T-helper 1 cell treated with Interleukin-12 subunit alpha and Interleukin-12 subunit beta and Interleukin-4 antibody, amounts not matched to agents 30 ng/mL and 1 ng/mL, for 36 hours (primary cell): ENCODE measurements around the gene MED13L. TPM values are rescaled to one million over a fixed set of nuclear protein-coding genes. Genes with fewer than 3 reads are reported as not detected.

ENCODE experiments used
- intact Hi-C: fragments of 100-400 bp; cut with micrococcal nuclease; formaldehyde crosslinking; loops from one replicate; pipeline ENCODE4 v1.15.1; 2024
- total RNA-seq: library from RNA; stranded (reverse); gene quantifications from 2 replicates; pipeline ENCODE4 v1.2.3, GENCODE V29; 2022

MED13L gene
- 85.1 and 92.7 TPM in 2 replicates for total RNA-seq

- intact Hi-C loops = loop anchor here (1.0 to 5.0 kb wide), 12 partner anchors 33 to 915 kb away; partner anchors contain the start of genes FBXO21, MAP1LC3B2, RNFT2 and SPRING1
These were observed at the start of gene MED13L for GRCh38 chr12:116277467-116278278. TSS of gene MED13L (minus strand) at chr12:116277693. CDS start at chr12:116277131, 562 bp downstream.

- intact Hi-C loops = loop anchor here (1.0 kb wide), 4 partner anchors 34 to 234 kb away; partner anchors contain the start of gene MAP1LC3B2
These were observed 47.8 kb upstream of the MED13L start for GRCh38 chr12:116325336-116325664.

- intact Hi-C loops = loop anchor here (1.0 kb wide), 4 partner anchors 35 to 235 kb away; partner anchors contain the start of gene MAP1LC3B2
These were observed 47.3 kb upstream of the MED13L start for GRCh38 chr12:116324654-116325335.

- intact Hi-C loops = no loop called here
These were observed 46.2 kb upstream of the MED13L start for GRCh38 chr12:116323406-116324386.

GRCh38 chr12:116321913-116322312 lies 44.4 kb upstream of the MED13L start:
- intact Hi-C loops = no loop called here

GRCh38 chr12:116320791-116321217 lies 43.3 kb upstream of the MED13L start:
- intact Hi-C loops = no loop called here

- intact Hi-C loops = no loop called here
These were observed 42.6 kb upstream of the MED13L start for GRCh38 chr12:116319898-116320621.

GRCh38 chr12:116319233-116319897 lies 41.9 kb upstream of the MED13L start:
- intact Hi-C loops = no loop called here

- intact Hi-C loops = no loop called here
These were observed 41.2 kb upstream of the MED13L start for GRCh38 chr12:116318576-116319232.

- intact Hi-C loops = no loop called here
These were observed 40.6 kb upstream of the MED13L start for GRCh38 chr12:116317986-116318575.

GRCh38 chr12:116317139-116317538 lies 39.6 kb upstream of the MED13L start:
- intact Hi-C loops = no loop called here

GRCh38 chr12:116314477-116314876 lies 37.0 kb upstream of the MED13L start:
- intact Hi-C loops = no loop called here

- intact Hi-C loops = no loop called here
These were observed 35.9 kb upstream of the MED13L start for GRCh38 chr12:116313194-116313927.

- intact Hi-C loops = no loop called here
These were observed 32.6 kb upstream of the MED13L start for GRCh38 chr12:116310082-116310481.

- intact Hi-C loops = no loop called here
These were observed 31.9 kb upstream of the MED13L start for GRCh38 chr12:116309343-116309742.

GRCh38 chr12:116308647-116309046 lies 31.2 kb upstream of the MED13L start:
- intact Hi-C loops = no loop called here

GRCh38 chr12:116306968-116307367 lies 29.5 kb upstream of the MED13L start:
- intact Hi-C loops = no loop called here

GRCh38 chr12:116306506-116306905 lies 29.0 kb upstream of the MED13L start:
- intact Hi-C loops = no loop called here
